Nephron progenitor cell (in vitro differentiated cells): ENCODE results near the gene PTPN7.
"Not testable (repeated sequence)": the region's sequence is repeated elsewhere in the genome, so short reads cannot be mapped to it uniquely, and the experiment has no call there.

Experiments
- DNase-seq: peaks from one replicate; pipeline ENCODE4 v3.0.0; 2021
- H3K27ac Mint-ChIP-seq: 2 replicates; pipeline ENCODE4 v1.8.0; 2021; ENCODE audit warnings: mild to moderate bottlenecking, moderate library complexity, mixed read lengths
- H3K27me3 Mint-ChIP-seq: 2 replicates; pipeline ENCODE4 v1.8.0; 2021; ENCODE audit warnings: mild to moderate bottlenecking, low read depth, mixed read lengths; ENCODE audit not compliant: poor library complexity
- H3K36me3 Mint-ChIP-seq: 2 replicates; pipeline ENCODE4 v1.8.0; 2021; ENCODE audit warnings: low read depth, mixed read lengths
- H3K4me1 Mint-ChIP-seq: 2 replicates; pipeline ENCODE4 v1.8.0; 2021; ENCODE audit warnings: mixed read lengths
- H3K4me3 Mint-ChIP-seq: 2 replicates; pipeline ENCODE4 v1.8.0; 2021; ENCODE audit warnings: mild to moderate bottlenecking, moderate library complexity, mixed read lengths
- H3K9me3 Mint-ChIP-seq: 2 replicates; pipeline ENCODE4 v1.8.0; 2021; ENCODE audit warnings: mild to moderate bottlenecking, moderate library complexity, mixed read lengths
- TF ChIP-seq, protein P1 (sequence below): fragments of 200-600 bp; sonication (generic); IDR thresholded peaks from 2 replicates; pipeline ENCODE4 v1.5.0; 2021; ENCODE audit warnings: antibody characterized with exemption

Gene PTPN7

DNA sequence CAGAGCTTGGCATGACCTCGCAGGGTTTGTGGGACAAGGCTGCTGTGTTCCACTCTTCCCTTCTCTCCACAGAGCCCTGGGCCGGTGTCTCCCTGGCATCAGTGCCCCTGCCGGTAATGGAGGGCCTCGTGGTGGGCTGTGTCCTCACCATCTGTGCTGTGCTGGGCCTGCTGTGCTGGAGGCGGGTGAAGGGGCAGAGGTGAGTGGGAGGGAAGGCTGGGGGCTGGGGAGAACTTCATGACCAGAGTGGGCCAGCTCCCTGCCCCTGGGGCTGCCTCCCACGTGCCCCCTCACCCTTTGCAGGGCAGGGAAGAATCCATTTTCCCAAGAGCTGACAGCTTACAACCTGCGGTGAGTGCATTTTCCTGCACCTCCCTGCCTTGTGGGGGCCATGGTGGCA, 21.2 kb upstream of the PTPN7 start:
- Mint-ChIP-seq H3K27me3 (peaks cover 10% of the 10 kb centered on the region), H3K9me3 (no peaks in the 10 kb centered on the region), H3K4me1 (peaks cover 32% of the 10 kb centered on the region), H3K4me3 (no peak overlapping the region), H3K36me3 (no peaks in the 10 kb centered on the region), H3K27ac (no peak overlapping the region)
- DNase-seq = no peak
- TF ChIP-seq, protein P1, sequence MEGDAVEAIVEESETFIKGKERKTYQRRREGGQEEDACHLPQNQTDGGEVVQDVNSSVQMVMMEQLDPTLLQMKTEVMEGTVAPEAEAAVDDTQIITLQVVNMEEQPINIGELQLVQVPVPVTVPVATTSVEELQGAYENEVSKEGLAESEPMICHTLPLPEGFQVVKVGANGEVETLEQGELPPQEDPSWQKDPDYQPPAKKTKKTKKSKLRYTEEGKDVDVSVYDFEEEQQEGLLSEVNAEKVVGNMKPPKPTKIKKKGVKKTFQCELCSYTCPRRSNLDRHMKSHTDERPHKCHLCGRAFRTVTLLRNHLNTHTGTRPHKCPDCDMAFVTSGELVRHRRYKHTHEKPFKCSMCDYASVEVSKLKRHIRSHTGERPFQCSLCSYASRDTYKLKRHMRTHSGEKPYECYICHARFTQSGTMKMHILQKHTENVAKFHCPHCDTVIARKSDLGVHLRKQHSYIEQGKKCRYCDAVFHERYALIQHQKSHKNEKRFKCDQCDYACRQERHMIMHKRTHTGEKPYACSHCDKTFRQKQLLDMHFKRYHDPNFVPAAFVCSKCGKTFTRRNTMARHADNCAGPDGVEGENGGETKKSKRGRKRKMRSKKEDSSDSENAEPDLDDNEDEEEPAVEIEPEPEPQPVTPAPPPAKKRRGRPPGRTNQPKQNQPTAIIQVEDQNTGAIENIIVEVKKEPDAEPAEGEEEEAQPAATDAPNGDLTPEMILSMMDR = no peak

DNA sequence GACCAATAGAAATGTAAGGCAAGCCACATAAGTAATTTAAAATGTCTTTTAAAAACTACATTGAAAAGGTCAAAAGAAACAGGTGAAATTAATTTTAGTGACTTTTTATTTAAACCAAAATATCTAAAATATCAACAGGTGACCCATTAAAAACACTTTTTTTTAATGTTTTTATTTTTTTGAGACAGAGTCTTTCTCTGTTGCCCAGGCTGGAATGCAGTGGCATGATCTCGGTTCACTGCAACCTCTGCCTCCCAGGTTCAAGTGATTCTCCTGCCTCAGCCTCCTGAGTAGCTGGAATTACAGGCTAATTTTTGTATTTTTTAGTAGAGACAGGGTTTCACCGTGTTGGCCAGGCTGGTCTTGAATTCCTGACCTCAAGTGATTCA, 20.3 kb upstream of the PTPN7 start:
- H3K4me3 Mint-ChIP-seq, H3K27ac Mint-ChIP-seq, H3K27me3 Mint-ChIP-seq, H3K36me3 Mint-ChIP-seq, DNase-seq, H3K9me3 Mint-ChIP-seq: not testable (repeated sequence)
- H3K4me1 Mint-ChIP-seq = peaks cover 32% of the 10 kb centered on the region

DNA sequence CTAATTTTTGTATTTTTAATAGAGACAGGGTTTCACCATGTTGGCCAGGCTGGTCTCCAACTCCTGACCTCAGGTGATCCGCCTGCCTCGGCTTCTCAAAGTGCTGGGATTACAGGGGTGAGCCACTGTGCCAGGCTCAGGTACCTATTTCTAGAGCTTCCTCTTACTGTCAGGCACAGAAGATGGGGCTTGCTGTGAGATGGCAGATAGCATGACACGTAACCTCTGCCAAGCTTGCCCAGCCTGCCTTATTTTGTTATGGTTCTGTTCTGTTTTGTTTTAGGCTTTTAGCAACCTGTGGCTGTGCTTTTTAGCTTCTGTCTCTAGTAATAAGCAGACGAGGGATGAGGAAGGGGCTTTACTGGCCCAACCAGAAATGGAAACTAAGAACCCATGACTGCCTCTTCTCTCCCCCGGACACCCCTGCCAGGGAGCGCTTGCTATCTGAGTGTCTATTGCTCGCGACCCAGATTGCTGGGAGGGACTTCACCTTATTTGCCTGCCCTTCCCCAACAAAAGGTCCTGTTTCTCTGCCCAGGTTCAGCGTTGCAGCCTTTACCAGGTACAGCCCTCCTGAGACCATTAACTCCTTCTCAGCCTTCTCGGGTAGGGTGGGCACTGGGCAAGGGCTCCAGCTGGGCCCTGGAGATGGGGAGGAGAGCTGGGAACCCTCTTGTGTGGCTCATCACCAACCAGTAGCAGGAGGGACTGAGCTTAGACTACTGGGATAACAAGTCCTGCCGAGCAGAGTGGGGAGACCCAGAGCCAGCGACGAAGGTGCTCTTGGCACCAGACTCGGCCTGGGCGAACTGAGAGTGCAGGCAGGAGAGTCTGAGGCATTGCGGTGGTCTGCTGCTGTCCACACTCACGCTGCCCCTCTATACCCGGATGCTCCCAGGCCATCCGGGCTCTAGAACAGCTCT, 19.7 kb upstream of the PTPN7 start:
- H3K4me3 Mint-ChIP-seq = no peak overlapping the region
- H3K9me3 Mint-ChIP-seq = no peaks in the 10 kb centered on the region
- peaks cover 10% of the 10 kb centered on the region for H3K27me3 Mint-ChIP-seq
- H3K27ac Mint-ChIP-seq = no peak overlapping the region
- H3K36me3 Mint-ChIP-seq = no peaks in the 10 kb centered on the region
- no peak for DNase-seq
- TF ChIP-seq, protein P1 = no peak
- H3K4me1 Mint-ChIP-seq = peaks cover 31% of the 10 kb centered on the region

DNA sequence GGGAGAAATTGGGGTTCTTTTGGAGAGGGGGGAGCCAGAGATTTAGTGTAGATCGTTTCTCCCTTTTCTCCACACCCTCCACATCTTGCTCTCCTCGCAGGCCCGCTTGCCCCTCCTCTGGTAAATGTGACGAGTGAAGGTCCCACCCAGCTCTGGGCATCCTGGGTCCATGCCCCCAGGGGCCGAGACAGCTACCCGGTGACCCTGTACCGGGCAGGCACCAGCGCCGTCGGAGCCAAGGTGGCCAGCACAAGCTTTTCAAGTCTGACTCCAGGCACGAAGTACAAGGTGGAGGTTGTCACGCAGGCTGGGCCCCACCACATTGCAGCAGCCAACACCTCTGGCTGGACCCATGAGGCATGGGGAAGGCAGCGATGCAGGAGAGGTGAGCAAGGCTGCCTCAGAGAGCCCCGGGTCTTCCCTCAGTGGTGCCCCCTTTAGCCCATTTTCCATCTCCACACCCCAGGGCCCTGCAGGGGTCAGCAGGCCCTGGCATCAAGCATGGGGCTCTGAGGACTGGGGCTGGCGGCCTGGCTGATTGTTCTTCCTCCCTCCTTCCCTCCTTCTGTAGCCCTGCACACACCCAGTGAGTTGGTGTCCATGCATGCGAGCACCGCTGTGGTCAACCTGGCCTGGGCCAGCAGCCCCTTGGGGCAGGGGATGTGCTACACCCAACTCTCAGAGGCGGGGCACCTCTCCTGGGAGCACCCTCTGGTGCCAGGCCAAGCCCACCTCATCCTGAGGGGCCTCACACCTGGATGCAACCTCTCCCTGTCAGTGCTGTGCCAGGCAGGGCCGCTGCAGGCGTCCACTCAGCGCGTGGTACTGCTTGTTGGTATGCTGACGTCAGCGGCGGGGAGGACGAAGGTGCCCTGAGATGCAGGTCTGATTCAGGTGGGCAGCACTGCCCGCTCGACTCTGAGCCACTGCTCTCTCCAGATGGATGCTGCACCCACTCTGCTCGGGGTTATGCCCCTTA, 16.8 kb upstream of the PTPN7 start:
- no peak overlapping the region for H3K4me3 Mint-ChIP-seq
- peaks cover 13% of the 10 kb centered on the region for H3K4me1 Mint-ChIP-seq

DNA sequence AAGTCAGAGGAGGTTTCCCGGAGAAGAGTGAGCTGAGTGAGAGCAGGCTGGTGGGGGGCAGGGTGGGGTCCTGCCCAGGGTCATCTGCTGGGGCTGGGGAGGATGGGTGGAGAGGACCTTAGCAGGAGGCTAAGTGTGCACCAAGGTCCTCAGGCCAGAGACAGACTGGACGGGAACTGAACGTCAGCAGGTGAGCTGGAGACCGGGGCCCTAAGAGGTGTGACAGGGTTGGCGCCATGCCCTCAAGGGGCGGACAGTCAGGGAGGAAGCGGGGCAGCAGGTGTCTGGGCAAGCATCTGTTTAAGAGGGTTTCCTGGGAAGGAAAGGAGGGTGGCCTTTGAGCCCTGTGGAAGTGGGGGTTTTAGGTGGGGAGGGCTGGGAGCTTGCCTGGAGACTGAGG, 13.6 kb upstream of the PTPN7 start:
- DNase-seq = no peak
- no peak overlapping the region for H3K27ac Mint-ChIP-seq
- no peaks in the 10 kb centered on the region for H3K36me3 Mint-ChIP-seq
- H3K27me3 Mint-ChIP-seq = no peaks in the 10 kb centered on the region
- no peak overlapping the region for H3K4me3 Mint-ChIP-seq
- no peaks in the 10 kb centered on the region for H3K9me3 Mint-ChIP-seq
- H3K4me1 Mint-ChIP-seq = no peaks in the 10 kb centered on the region
- TF ChIP-seq, protein P1 = no peak

More for the DNA sequence above, 16.8 kb upstream of the PTPN7 start:
- Mint-ChIP-seq H3K9me3 (no peaks in the 10 kb centered on the region), H3K36me3 (no peaks in the 10 kb centered on the region), H3K27me3 (peaks cover 4% of the 10 kb centered on the region), H3K27ac (no peak overlapping the region)
- TF ChIP-seq, protein P1 = no peak
- no peak for DNase-seq

DNA sequence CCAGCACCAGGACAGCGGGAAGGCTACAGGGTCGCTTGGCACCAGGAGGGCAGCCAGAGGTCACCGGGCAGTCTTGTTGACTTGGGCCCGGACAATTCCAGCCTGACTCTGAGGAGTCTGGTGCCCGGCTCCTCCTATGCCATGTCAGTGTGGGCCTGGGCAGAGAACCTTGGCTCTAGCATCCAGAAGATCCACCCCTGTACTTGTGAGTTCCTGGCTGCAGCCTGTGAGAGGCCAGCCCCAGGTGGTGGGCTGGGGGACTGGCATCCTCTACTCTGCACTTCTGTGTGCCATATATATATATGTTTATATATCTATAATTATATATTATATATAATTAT, 11.6 kb upstream of the PTPN7 start:
- H3K27ac Mint-ChIP-seq = no peak overlapping the region
- H3K4me3 Mint-ChIP-seq = no peak overlapping the region
- H3K36me3 Mint-ChIP-seq = no peaks in the 10 kb centered on the region
- TF ChIP-seq, protein P1 = no peak
- no peak for DNase-seq
- H3K27me3 Mint-ChIP-seq = no peaks in the 10 kb centered on the region
- peaks cover 17% of the 10 kb centered on the region for H3K4me1 Mint-ChIP-seq
- H3K9me3 Mint-ChIP-seq = no peaks in the 10 kb centered on the region
